Retinal pigment epithelial cell (primary cell): ENCODE measurements around the gene ARID1B.

Experiments used
- DNase-seq: peaks from one replicate; pipeline ENCODE4 v3.0.0-alpha.2; 2010; ENCODE audit warnings: low read depth
- H3K4me3 ChIP-seq: 2 replicates; pipeline ENCODE4 v1.5.1; 2011; ENCODE audit warnings: mild to moderate bottlenecking, low read length, control low read depth, moderate library complexity
- TF ChIP-seq, protein P1 (sequence below): conservative IDR thresholded peaks from 2 replicates; pipeline ENCODE4 v1.5.1; 2011; ENCODE audit warnings: low read depth, low read length, control low read depth, inconsistent platforms

The ARID1B gene

DNA sequence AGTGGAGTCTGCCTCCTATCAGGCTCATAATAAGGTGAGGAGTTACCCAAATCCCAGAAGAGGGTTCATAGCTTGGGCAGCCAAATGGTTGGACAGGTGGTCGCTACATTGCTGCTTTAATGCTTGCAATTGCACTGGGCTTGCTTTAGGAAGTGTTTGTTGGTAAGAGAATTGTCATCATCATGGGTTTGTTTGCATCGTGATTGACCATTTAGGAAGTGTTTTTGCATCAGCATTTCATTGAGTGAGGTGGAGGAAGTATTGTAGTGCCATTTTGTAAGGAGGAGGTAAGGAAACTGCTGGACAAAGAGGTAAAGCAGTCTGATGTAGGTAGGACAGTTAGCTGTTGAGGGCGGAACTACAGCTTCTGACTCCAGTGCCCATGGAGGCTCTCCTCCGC, 101.5 kb downstream of the ARID1B start:
- no peak overlapping the region for H3K4me3 ChIP-seq
- TF ChIP-seq, protein P1, sequence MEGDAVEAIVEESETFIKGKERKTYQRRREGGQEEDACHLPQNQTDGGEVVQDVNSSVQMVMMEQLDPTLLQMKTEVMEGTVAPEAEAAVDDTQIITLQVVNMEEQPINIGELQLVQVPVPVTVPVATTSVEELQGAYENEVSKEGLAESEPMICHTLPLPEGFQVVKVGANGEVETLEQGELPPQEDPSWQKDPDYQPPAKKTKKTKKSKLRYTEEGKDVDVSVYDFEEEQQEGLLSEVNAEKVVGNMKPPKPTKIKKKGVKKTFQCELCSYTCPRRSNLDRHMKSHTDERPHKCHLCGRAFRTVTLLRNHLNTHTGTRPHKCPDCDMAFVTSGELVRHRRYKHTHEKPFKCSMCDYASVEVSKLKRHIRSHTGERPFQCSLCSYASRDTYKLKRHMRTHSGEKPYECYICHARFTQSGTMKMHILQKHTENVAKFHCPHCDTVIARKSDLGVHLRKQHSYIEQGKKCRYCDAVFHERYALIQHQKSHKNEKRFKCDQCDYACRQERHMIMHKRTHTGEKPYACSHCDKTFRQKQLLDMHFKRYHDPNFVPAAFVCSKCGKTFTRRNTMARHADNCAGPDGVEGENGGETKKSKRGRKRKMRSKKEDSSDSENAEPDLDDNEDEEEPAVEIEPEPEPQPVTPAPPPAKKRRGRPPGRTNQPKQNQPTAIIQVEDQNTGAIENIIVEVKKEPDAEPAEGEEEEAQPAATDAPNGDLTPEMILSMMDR: no peak
- no peak for DNase-seq

DNA sequence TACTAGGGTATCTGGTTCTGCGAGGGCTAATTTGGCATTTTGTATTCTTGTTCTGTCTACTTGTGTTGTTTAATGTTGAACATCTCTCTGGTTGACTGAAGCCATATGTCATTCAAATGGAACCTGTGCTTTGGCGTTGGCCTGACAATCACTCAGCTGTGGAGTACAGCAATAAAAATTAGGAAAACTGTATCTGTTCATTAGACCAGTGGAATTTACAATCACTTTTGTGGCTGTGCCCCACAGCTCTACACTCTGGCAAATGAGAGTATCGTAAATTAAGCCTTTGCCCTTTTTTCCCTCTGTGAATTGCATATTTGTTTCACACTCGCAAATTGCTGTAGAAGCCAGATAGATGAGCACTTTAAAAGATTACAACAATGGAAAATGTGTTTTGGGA, 102.0 kb downstream of the ARID1B start:
- TF ChIP-seq, protein P1: no peak
- DNase-seq: no peak

DNA sequence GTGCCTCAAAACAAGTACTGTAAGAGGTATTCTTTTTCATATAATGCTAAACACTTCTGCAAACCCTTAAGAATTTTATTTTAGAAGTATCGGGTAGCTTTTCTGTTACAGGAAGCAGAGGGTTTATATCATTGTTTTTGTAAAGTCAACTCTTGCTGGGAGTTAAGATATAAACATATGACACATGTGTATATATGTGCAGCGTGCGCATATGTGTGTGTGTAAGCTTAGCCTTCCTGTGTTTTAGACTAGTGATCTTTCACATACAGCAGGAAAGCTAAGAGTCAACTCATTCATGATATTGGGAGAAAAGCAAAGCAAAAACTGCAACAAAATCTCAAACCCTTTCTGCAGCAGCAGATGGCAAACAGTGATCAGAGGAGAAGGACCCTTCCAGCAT, 102.4 kb downstream of the ARID1B start:
- H3K4me3 ChIP-seq: no peak overlapping the region
- TF ChIP-seq, protein P1: no peak
- no peak for DNase-seq

More for the DNA sequence above, 102.0 kb downstream of the ARID1B start:
- no peak overlapping the region for H3K4me3 ChIP-seq

DNA sequence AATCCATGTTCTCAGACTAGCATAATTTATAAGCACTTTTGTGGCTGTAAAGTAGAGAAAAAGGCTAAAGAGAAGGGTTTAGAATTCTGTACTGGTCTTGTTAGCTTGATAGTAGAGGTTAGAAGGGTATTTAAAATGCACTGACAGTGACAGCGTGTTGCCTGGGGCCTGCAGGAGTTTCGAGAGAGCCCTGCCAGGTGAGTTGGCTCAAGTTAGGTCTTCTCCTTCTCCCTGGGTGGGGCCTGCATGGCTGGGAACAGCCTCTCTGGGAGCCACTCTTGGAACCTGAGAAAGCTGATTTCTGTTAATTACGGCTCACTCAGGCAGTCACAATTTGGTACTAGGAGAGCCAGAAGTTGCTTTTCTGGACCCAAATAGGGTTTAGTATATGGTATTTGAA, 103.7 kb downstream of the ARID1B start:
- no peak overlapping the region for H3K4me3 ChIP-seq
- TF ChIP-seq, protein P1: no peak
- no peak for DNase-seq

DNA sequence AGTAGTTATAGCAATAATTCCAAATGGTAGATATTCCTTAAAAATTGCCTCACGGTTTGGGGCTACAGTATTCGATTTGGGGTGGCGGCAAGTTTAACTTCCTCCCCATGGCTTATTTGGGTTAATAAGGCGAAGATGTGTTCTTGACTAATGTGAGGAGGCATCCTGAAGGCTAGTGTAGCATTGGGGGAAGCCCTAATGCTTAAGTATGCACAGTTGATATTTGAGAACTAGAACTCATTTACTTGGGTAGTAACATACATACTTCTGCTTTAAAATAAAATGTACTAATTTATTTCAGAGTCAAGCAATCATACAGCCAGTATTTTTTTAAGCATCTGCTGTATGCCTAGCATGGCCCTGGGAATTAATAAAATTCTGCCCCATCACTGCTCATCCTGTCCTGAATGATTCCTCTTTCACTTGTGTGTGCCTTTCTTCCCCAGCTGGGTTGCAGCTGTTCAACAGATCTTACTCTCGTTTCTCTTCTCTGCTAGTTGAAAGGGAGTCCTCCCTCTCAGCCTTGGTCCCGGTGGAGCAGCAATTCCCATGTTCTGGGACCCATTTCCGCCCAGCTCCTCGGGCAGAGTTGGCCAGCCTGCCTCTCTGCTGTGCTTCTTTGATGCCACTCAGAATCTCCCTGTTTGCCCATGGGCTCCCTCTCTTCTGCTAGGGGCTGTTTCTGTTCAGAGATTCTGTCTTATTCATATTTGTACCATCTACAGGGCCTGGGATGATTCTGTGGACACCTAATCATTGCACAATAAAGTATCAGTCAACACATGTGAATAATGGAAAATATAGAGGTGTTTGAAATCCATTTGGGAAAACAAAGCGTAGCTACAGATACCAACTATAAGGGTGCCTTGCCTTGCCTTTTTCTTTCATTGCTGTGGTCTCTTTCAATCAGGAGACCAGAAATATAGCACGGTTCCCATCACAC, 104.8 kb downstream of the ARID1B start:
- DNase-seq: no peak
- H3K4me3 ChIP-seq: no peak overlapping the region
- TF ChIP-seq, protein P1: no peak

DNA sequence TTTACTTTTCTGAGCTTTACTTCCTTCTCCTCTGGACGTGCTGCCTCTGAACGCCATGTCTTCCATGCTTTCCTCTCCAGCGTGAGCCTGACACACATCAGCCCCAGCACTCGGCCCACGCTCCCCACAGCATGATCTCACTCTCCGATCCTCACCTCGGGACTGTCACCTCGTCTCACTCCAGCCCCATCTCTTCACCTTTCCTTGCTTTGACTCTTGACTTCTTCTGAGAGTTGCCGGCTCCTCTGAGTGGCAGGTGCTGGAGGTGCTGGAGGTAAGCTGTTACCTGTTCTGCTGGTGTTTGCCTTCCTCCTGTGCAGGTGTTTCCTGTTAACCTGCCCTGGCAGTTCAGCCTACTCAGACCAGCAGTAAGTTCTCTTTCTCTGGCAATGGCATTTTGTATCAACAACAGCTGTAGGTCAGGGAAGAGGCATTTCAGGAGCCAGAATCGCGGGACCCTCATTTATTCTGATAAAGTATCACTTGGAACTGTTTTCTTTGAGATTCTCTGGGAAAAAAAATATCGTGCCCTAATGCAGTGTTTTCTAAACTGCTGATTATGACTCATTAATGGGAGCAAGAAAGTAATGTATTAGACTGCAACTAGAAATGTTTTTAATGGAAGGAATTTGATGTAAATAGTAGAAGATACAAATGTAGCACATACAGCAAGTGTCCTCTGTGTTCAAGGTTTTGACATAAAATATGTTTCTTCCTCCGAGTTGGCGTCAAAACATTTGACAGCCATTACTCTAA, 106.5 kb downstream of the ARID1B start:
- TF ChIP-seq, protein P1: no peak
- no peak for DNase-seq
- H3K4me3 ChIP-seq: no peak overlapping the region
